Transverse colon (tissue), 1 donor: ENCODE data around the gene KSR1.

ENCODE experiments used
- EP300 ChIP-seq: sonication (generic); formaldehyde crosslinking; IDR thresholded peaks from one replicate; pipeline ENCODE4 v1.6.1; 2017; ENCODE audit warnings: antibody characterized with exemption, low read depth
- POLR2A ChIP-seq: fragments of 450-650 bp; IDR thresholded peaks from one replicate; pipeline ENCODE4 v1.6.1; 2016; ENCODE audit warnings: antibody characterized with exemption, mild to moderate bottlenecking, moderate library complexity

DNA sequence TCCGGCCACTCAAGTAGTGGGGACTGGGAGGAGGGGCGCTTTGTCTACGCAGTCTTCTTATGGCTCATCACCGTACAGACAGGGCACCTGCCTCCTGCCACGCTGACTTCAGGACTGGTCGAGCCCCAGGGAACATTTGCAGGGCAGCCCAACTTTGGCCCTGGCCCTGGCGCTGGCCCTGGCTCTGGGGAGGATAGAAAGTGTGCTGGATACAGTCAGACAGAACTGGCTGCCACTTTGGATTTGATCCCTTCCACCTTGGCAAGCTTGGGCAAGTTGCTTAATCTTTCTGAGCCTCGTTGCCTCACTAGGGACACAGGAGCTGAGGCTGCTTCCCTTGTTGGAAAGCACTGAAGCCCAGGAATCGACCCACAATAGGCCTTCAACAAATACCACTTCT is 188.3 kb downstream of the KSR1 start:
- TF ChIP-seq POLR2A (no peak), EP300 (no peak)
